Frontal cortex (tissue), 4 donors: ENCODE measurements around the gene GALP. TPM values are rescaled to one million over a fixed set of nuclear protein-coding genes. Genes with fewer than 3 reads are reported as not detected.
"Not testable (repeated sequence)": the region's sequence is repeated elsewhere in the genome, so short reads cannot be mapped to it uniquely, and the experiment has no call there.

Experiments used
- DNase-seq, 2 donors: peaks; one replicate each; pipeline ENCODE4 v3.0.0; 2012; ENCODE audit warnings: low spot score in 2 of 2
- FAIRE-seq: peaks from 2 replicates; lab custom pipeline; 2012; peaks lifted over from hg19 to GRCh38; lab: Jason Lieb, UNC
- total RNA-seq: library from RNA; depleted of rRNA; stranded (reverse); fragments of >200 nt; gene quantifications from one replicate; pipeline ENCODE4 v1.2.3, GENCODE V29; 2014
- donor health status: control.
- donor health status: control.
- donor health status: control.

Gene GALP
- total RNA-seq, 1 donor from 2014 or later: 0.41 TPM

- no peak for FAIRE-seq
- DNase-seq: no peak
Measured at GRCh38 chr19:56176881-56177280, 1.1 kb downstream of the GALP start.

GRCh38 chr19:56177564-56178243 is 1.9 kb downstream of the GALP start:
- FAIRE-seq (no peak), DNase-seq (no peak)

- FAIRE-seq: no peak
Measured at GRCh38 chr19:56189785-56190184, 14.0 kb downstream of the GALP start.

GRCh38 chr19:56191115-56191514 is 15.3 kb downstream of the GALP start:
- DNase-seq (no peak), FAIRE-seq (no peak)

More at GRCh38 chr19:56189785-56190184, 14.0 kb downstream of the GALP start:
- no peak for DNase-seq

GRCh38 chr19:56191711-56192110 is 15.9 kb downstream of the GALP start:
- FAIRE-seq (no peak), DNase-seq (no peak)

GRCh38 chr19:56193981-56194640 is 18.3 kb downstream of the GALP start:
- no peak for DNase-seq
- FAIRE-seq: no peak

GRCh38 chr19:56197646-56198045 is 21.8 kb downstream of the GALP start, which contains the start of gene ZSCAN5B:
TSS of gene ZSCAN5B (minus strand) at chr19:56197783. CDS start at chr19:56193052, 4,731 bp downstream.
- FAIRE-seq, DNase-seq: not testable (repeated sequence)

GRCh38 chr19:56199687-56200086 is 23.9 kb downstream of the GALP start:
- no peak for FAIRE-seq
- no peak for DNase-seq

- FAIRE-seq (no peak), DNase-seq (no peak)
Measured at GRCh38 chr19:56201973-56202372, 26.2 kb downstream of the GALP start, which contains the start of gene ZSCAN5C. TSS of gene ZSCAN5C (plus strand) at chr19:56202273. CDS start at chr19:56205914, 3,641 bp downstream.

GRCh38 chr19:56207581-56207980 is 31.8 kb downstream of the GALP start:
- FAIRE-seq, DNase-seq: not testable (repeated sequence)

GRCh38 chr19:56209091-56209490 is 33.3 kb downstream of the GALP start:
- DNase-seq (no peak), FAIRE-seq (no peak)

GRCh38 chr19:56210036-56210435 is 34.2 kb downstream of the GALP start:
- not testable (repeated sequence) for FAIRE-seq, DNase-seq

GRCh38 chr19:56211718-56212117 is 35.9 kb downstream of the GALP start:
- DNase-seq: no peak
- FAIRE-seq: no peak

GRCh38 chr19:56217039-56217949 is 41.5 kb downstream of the GALP start:
- DNase-seq: no peak
- FAIRE-seq: no peak

- DNase-seq (no peak), FAIRE-seq (no peak)
Measured at GRCh38 chr19:56218961-56219360, 43.2 kb downstream of the GALP start.

- FAIRE-seq, DNase-seq: not testable (repeated sequence)
Measured at GRCh38 chr19:56221442-56221841, 45.6 kb downstream of the GALP start.

- DNase-seq (no peak), FAIRE-seq (no peak)
Measured at GRCh38 chr19:56221851-56222250, 46.0 kb downstream of the GALP start.

- FAIRE-seq (no peak), DNase-seq (no peak)
Measured at GRCh38 chr19:56222901-56223300, 47.1 kb downstream of the GALP start.

- no peak for DNase-seq
- FAIRE-seq: no peak
Measured at GRCh38 chr19:56223481-56223880, 47.7 kb downstream of the GALP start.
